ENCODE data around the gene GUCA2B. TPM values are rescaled to one million over a fixed set of nuclear protein-coding genes. Genes with fewer than 3 reads are reported as not detected.

GUCA2B gene
- not detected in 2 replicates for total RNA-seq (2012; rRNA removed)
- polyA plus RNA-seq (2012; rRNA removed), result not detected in 2 replicates
- polyA plus RNA-seq (2012; cell fraction: cytosol; rRNA removed), result not detected in 2 replicates
- polyA plus RNA-seq (2012; cell fraction: nucleus; rRNA removed; ENCODE audit: low replicate concordance), result not detected in 2 replicates
- not detected for Bru-seq, nascent RNA
- not detected for BruChase-seq, experiment 1, labeled RNA remaining after a 6-hour chase
- BruChase-seq, experiment 2, labeled RNA remaining after a 2-hour chase, result not detected
- long read RNA-seq, result 0 reads

GRCh38 chr1:42152907-42153600, at the start of gene GUCA2B:
Gene GUCA2B (plus strand): TSS chr1:42153410. CDS start chr1:42153451, 41 bp downstream.
- in situ Hi-C loops (cut with MboI; ENCODE audit: low sequenced_read_pairs) (no loop called here), dilution Hi-C loops (cut with HindIII; ENCODE audit: low sequenced_read_pairs, unreplicated experiment) (no loop called here), intact Hi-C loops (cut with micrococcal nuclease) (no loop called here)
- H3K36me3 ChIP-seq (ENCODE audit: control insufficient read depth, insufficient read depth, low read length), result no peaks in the 10 kb centered on the region
- H4K5ac ChIP-seq (ENCODE audit: low read depth, low read length), result no peak within 1 kb of the TSS
- no peak within 1 kb of the TSS for H2AK5ac ChIP-seq (ENCODE audit: low read depth, low read length)
- H4K8ac ChIP-seq (ENCODE audit: low read depth in 2 of 2, low read length in 2 of 2), result no peak within 1 kb of the TSS
- no peak within 1 kb of the TSS for H3K9ac ChIP-seq (ENCODE audit: low read depth, low read length)
- no peak within 1 kb of the TSS for H3K18ac ChIP-seq (ENCODE audit: low read depth, low read length)
- no peak within 1 kb of the TSS for H4K91ac ChIP-seq (ENCODE audit: insufficient read depth, low read depth, low read length)
- no peak within 1 kb of the TSS for H3K4me3 ChIP-seq (ENCODE audit: insufficient read depth, low read depth, low read length)
- no TSS peak for BruUV-seq (replicated peaks)
- H3K14ac ChIP-seq (replicated peaks; ENCODE audit: low read depth, low read length), result no peak within 1 kb of the TSS
- H2AFZ ChIP-seq (replicated peaks; ENCODE audit: low read length, poor library complexity), result no peak within 1 kb of the TSS
- no peak within 1 kb of the TSS for H3K56ac ChIP-seq (ENCODE audit: extremely low read depth, insufficient read depth, low read length)
- H3K4me1 ChIP-seq (ENCODE audit: control insufficient read depth, insufficient read depth, low read length), result no peaks in the 10 kb centered on the region
- no peaks in the 10 kb centered on the region for H3K9me3 ChIP-seq (ENCODE audit: control insufficient read depth, insufficient read depth, low read length)
- no peak within 1 kb of the TSS for H3K4me2 ChIP-seq (ENCODE audit: low read depth, low read length)
- POLR2A ChIA-PET (ENCODE audit: unreplicated experiment), result no interaction called here
- no peak within 1 kb of the TSS for H2BK15ac ChIP-seq (ENCODE audit: low read depth, low read length)
- ATAC-seq (ENCODE audit: low read depth) (no peak), DNase-seq (no peak)
- WGBS, 2 experiments (ENCODE audit: extremely low coverage in 2 of 2, insufficient read length in 1 of 2), result 47% methylated on average over 6 of the region's 12 CpGs; no CpG with 5 or more reads in 1 of the 2 experiments
- CTCF ChIA-PET, result no interaction called here
- no peak within 1 kb of the TSS for H3K27ac ChIP-seq (ENCODE audit: insufficient read depth, low read length)
- no peak within 1 kb of the TSS for H2BK5ac ChIP-seq (ENCODE audit: low read depth, low read length, poor library complexity, severe bottlenecking)
- H2BK20ac ChIP-seq (ENCODE audit: low read depth, low read length), result no peak within 1 kb of the TSS
- no peak within 1 kb of the TSS for H2AK9ac ChIP-seq (replicated peaks; ENCODE audit: low read depth, low read length, poor library complexity)
- peaks cover 34% of the 10 kb centered on the region for H3K27me3 ChIP-seq (ENCODE audit: control insufficient read depth, insufficient read depth, low read length)
- 0 out of 2 replicates have a peak, but pooled peaks cover 3% of the 10 kb centered on the region for H3K9me1 ChIP-seq (ENCODE audit: insufficient read depth, low read length)
- H3K4ac ChIP-seq (ENCODE audit: low read depth, low read length), result no peak within 1 kb of the TSS
- H3K23ac ChIP-seq (ENCODE audit: low read depth, low read length), result no peak within 1 kb of the TSS
- no peak within 1 kb of the TSS for H2BK120ac ChIP-seq (ENCODE audit: low read depth, low read length)
- no peaks in the 10 kb centered on the region for H4K20me1 ChIP-seq (ENCODE audit: insufficient read depth, low read length)
- no peaks in the 10 kb centered on the region for H3K79me1 ChIP-seq (ENCODE audit: low read depth in 1 of 2, low read length in 2 of 2)
- TF ChIP-seq CHD1 (IDR thresholded peaks at IDR 0.05; ENCODE audit: low read depth, low read length), result no peak
- TF ChIP-seq POLR2A (IDR thresholded peaks at IDR 0.05; ENCODE audit: low read depth, low read length), result no peak
- no peak for TF ChIP-seq CEBPB (IDR thresholded peaks at IDR 0.05; ENCODE audit: low read depth, low read length)
- TF ChIP-seq USF2 (IDR thresholded peaks at IDR 0.05; ENCODE audit: low read depth, low read length), result no peak
- TF ChIP-seq NFE2L2 (IDR thresholded peaks at IDR 0.05; ENCODE audit: low read depth, low read length), result no peak
- TF ChIP-seq RFX5 (IDR thresholded peaks at IDR 0.05; ENCODE audit: low read depth, low read length), result no peak
- no peak for TF ChIP-seq SMC3 (IDR thresholded peaks at IDR 0.05; ENCODE audit: low read depth, low read length)
- TF ChIP-seq FOS (IDR thresholded peaks at IDR 0.05; ENCODE audit: low read depth, low read length), result no peak
- TF ChIP-seq RCOR1 (IDR thresholded peaks at IDR 0.05; ENCODE audit: insufficient replicate concordance, low read length), result no peak
- no peak for TF ChIP-seq MAZ (IDR thresholded peaks at IDR 0.05; ENCODE audit: borderline replicate concordance, low read depth, low read length)
- no peak for TF ChIP-seq CTCF (conservative IDR thresholded peaks at IDR 0.05; ENCODE audit: low read depth, low read length)
- TF ChIP-seq RAD21 (IDR thresholded peaks at IDR 0.05; ENCODE audit: low read length), result no peak
- TF ChIP-seq MAFK (IDR thresholded peaks at IDR 0.05; ENCODE audit: low read depth, low read length), result no peak
- TF ChIP-seq ELK1 (IDR thresholded peaks at IDR 0.05; ENCODE audit: borderline replicate concordance, low read depth, low read length), result no peak
- TF ChIP-seq MXI1 (IDR thresholded peaks at IDR 0.05; ENCODE audit: borderline replicate concordance, low read depth, low read length), result no peak

Measured in IMR-90 (cell line).